H1 (cell line): ENCODE results near the gene INSM2. TPM values are rescaled to one million over a fixed set of nuclear protein-coding genes. Genes with fewer than 3 reads are reported as not detected.

Experiments used
- CTBP2 ChIP-seq: IDR thresholded peaks from 2 replicates; pipeline ENCODE4 v1.7.0; 2011; ENCODE audit warnings: borderline replicate concordance, mild to moderate bottlenecking, moderate library complexity, mixed read lengths, low read length; ENCODE audit not compliant: insufficient read depth, insufficient read length
- E2F6 ChIP-seq: IDR thresholded peaks from 2 replicates; pipeline ENCODE4 v1.6.1; 2012; ENCODE audit warnings: inconsistent platforms
- EGR1 ChIP-seq: IDR thresholded peaks from 2 replicates; pipeline ENCODE4 v1.6.1; 2011; ENCODE audit warnings: low read depth, low read length, borderline replicate concordance
- GABPA ChIP-seq: IDR thresholded peaks from 2 replicates; pipeline ENCODE4 v1.6.1; 2011; ENCODE audit warnings: mild to moderate bottlenecking, low read length, moderate library complexity, borderline replicate concordance; ENCODE audit not compliant: insufficient read depth
- JUND ChIP-seq: IDR thresholded peaks from 2 replicates; pipeline ENCODE4 v1.6.1; 2011; ENCODE audit warnings: mild to moderate bottlenecking, improper control_type of control experiment, low read length
- KDM1A ChIP-seq: fragments of 200-600, 300-600 bp; sonication (generic); IDR thresholded peaks from 2 replicates; pipeline ENCODE4 v1.7.1; 2016; ENCODE audit warnings: mild to moderate bottlenecking, low read length, borderline replicate concordance
- MAFK ChIP-seq: IDR thresholded peaks from 2 replicates; pipeline ENCODE4 v1.6.1; 2012; ENCODE audit warnings: low read depth, mild to moderate bottlenecking, improper control_type of control experiment, low read length
- PHF8 ChIP-seq: fragments of 200-600 bp; sonication (generic); conservative IDR thresholded peaks from 2 replicates; pipeline ENCODE4 v1.7.1; 2012; ENCODE audit warnings: low read depth, mild to moderate bottlenecking, inconsistent platforms, low read length, moderate library complexity
- RNF2 ChIP-seq: fragments of 200-900, 300-1000 bp; sonication (generic); IDR thresholded peaks from 2 replicates; pipeline ENCODE4 v1.7.1; 2016; ENCODE audit warnings: borderline replicate concordance, low read depth, mild to moderate bottlenecking, antibody characterized with exemption, low read length; ENCODE audit not compliant: poor library complexity, severe bottlenecking; ENCODE audit errors: missing control alignments
- SAP30 ChIP-seq: fragments of 300-600 bp; sonication (generic); IDR thresholded peaks from 2 replicates; pipeline ENCODE4 v1.7.1; 2012; ENCODE audit warnings: low read length, moderate library complexity, mild to moderate bottlenecking, inconsistent platforms; ENCODE audit not compliant: insufficient read depth, insufficient replicate concordance
- SIN3A ChIP-seq, 2 experiments: IDR thresholded peaks in 1 of 2; conservative IDR thresholded peaks in 1 of 2; 2 replicates each; pipeline ENCODE4 v1.6.1; 2011 to 2012; ENCODE audit warnings: low read length in 2 of 2, improper control_type of control experiment in 1 of 2, low read depth in 1 of 2, mild to moderate bottlenecking in 1 of 2
- SIX5 ChIP-seq: IDR thresholded peaks from 2 replicates; pipeline ENCODE4 v1.6.1; 2011; ENCODE audit warnings: mild to moderate bottlenecking, low read depth, low read length
- SUZ12 ChIP-seq: fragments of 200-600 bp; sonication (generic); IDR thresholded peaks from 2 replicates; pipeline ENCODE4 v1.6.1; 2012; ENCODE audit warnings: mild to moderate bottlenecking, inconsistent platforms, low read length, moderate library complexity, mixed read lengths
- TBP ChIP-seq: IDR thresholded peaks from 2 replicates; pipeline ENCODE4 v1.6.1; 2011; ENCODE audit warnings: low read depth, low read length, improper control_type of control experiment
- TEAD4 ChIP-seq: IDR thresholded peaks from 2 replicates; pipeline ENCODE4 v1.6.1; 2012; ENCODE audit warnings: low read depth, low read length, inconsistent platforms, mixed read lengths
- polyA plus RNA-seq, 7 experiments: library from polyadenylated mRNA; depleted of rRNA in 3 of 7; stranded (reverse) in 5 of 7; unstranded in 2 of 7; fragments of >200 nt in 5 of 7; fragments of 200-250 nt in 2 of 7; gene quantifications; 1 replicate in 5 of 7; 2 replicates in 1 of 7; 4 replicates in 1 of 7; pipeline versions ENCODE4 v1.2.1 to v1.2.3, GENCODE V29; 2011 to 2013; ENCODE audit warnings: missing spikeins in 2 of 7, mixed read lengths in 2 of 7
- total RNA-seq: library from RNA; stranded (reverse); fragmentation: NEBNext Ultra II Directional; extraction: Animal tissue kit (Norgen Biotek cat#: 25700); gene quantifications from 2 replicates; pipeline ENCODE4 v1.2.1, GENCODE V29; 2021

INSM2 gene
- total and polyA plus RNA-seq, 2 of the 8 experiments (the other 6 are each of a cell fraction or from before 2014, with no cell fraction given) = not detected

GRCh38 chr14:35534873-35535482 lies 1.0 kb downstream of the INSM2 start (continued):
- TF ChIP-seq TBP (peak; percentile 32), CTBP2 (peak; percentile 88), SIN3A (conservative IDR thresholded peaks at IDR 0.05 in 1 of 2, IDR thresholded peaks at IDR 0.05 in 1 of 2; ENCODE audit: low read depth in 1 of 2, low read length in 2 of 2) (peak; percentile 100), E2F6 (no peak), SUZ12 (peak; percentile 62), SIX5 (no peak), SAP30 (peak; percentile 99), KDM1A (no peak), EGR1 (no peak), PHF8 (no peak), TEAD4 (no peak), GABPA (0 out of 2 replicates have a peak, but pooled peaks have one; percentile 61), MAFK (no peak), RNF2 (peak; percentile 22), JUND (peak; percentile 41; the same call in 1 of the 2 replicates)
- TF ChIP-seq, all 59 proteins: peak for 19
